Measurements from ENCODE around the gene GSTM4. TPM values are rescaled to one million over a fixed set of nuclear protein-coding genes. Genes with fewer than 3 reads are reported as not detected.
"Not testable (repeated sequence)": the region's sequence is repeated elsewhere in the genome, so short reads cannot be mapped to it uniquely, and the experiment has no call there.

The GSTM4 gene
- polyA plus RNA-seq, 1 experiment = 28.5 TPM

GRCh38 chr1:109687641-109688499 lies 32.0 kb downstream of the GSTM4 start, which contains the start of gene GSTM1:
TSS of gene GSTM1 (plus strand) at chr1:109687817. CDS start at chr1:109687874, 57 bp downstream.
- H3K27me3 ChIP-seq (ENCODE audit: control insufficient read depth, insufficient read depth, low read length) = no peaks in the 10 kb centered on the region
- no peaks in the 10 kb centered on the region for H3K36me3 ChIP-seq (ENCODE audit: control insufficient read depth, insufficient read depth, low read length)
- no peak for DNase-seq (ENCODE audit: low read depth)
- no peak for TF ChIP-seq CTCF (IDR thresholded peaks at IDR 0.05; ENCODE audit: insufficient read depth, low read depth, low read length)
- POLR2A ChIA-PET = no interaction called here
- CTCF ChIA-PET = no interaction called here
- no peak within 1 kb of the TSS for H3K4me3 ChIP-seq (ENCODE audit: low read depth, low read length)

- no peaks in the 10 kb centered on the region for H3K27me3 ChIP-seq (ENCODE audit: control insufficient read depth, insufficient read depth, low read length)
- no peaks in the 10 kb centered on the region for H3K36me3 ChIP-seq (ENCODE audit: control insufficient read depth, insufficient read depth, low read length)
- TF ChIP-seq CTCF (IDR thresholded peaks at IDR 0.05; ENCODE audit: insufficient read depth, low read depth, low read length) = no peak
- H3K4me3 ChIP-seq (ENCODE audit: low read depth, low read length) = no peak overlapping the region
- ChIA-PET CTCF (no interaction called here), POLR2A (no interaction called here)
- DNase-seq (ENCODE audit: low read depth) = no peak
Measured at GRCh38 chr1:109689844-109690405, 34.0 kb downstream of the GSTM4 start.

- Histone ChIP-seq H3K36me3 (ENCODE audit: control insufficient read depth, insufficient read depth, low read length) (no peaks in the 10 kb centered on the region), H3K4me3 (ENCODE audit: low read depth, low read length) (no peak overlapping the region), H3K27me3 (ENCODE audit: control insufficient read depth, insufficient read depth, low read length) (no peaks in the 10 kb centered on the region)
- ChIA-PET POLR2A (no interaction called here), CTCF (no interaction called here)
- TF ChIP-seq CTCF (IDR thresholded peaks at IDR 0.05; ENCODE audit: insufficient read depth, low read depth, low read length) = no peak
- DNase-seq (ENCODE audit: low read depth) = no peak
Measured at GRCh38 chr1:109691759-109692158, 35.9 kb downstream of the GSTM4 start.

GRCh38 chr1:109694400-109694799 lies 38.5 kb downstream of the GSTM4 start:
- POLR2A ChIA-PET, CTCF ChIA-PET: not testable (repeated sequence)

GRCh38 chr1:109695138-109695537 lies 39.2 kb downstream of the GSTM4 start:
- DNase-seq (ENCODE audit: low read depth); H3K36me3 ChIP-seq (ENCODE audit: control insufficient read depth, insufficient read depth, low read length); CTCF ChIA-PET; H3K27me3 ChIP-seq (ENCODE audit: control insufficient read depth, insufficient read depth, low read length); POLR2A ChIA-PET; H3K4me3 ChIP-seq (ENCODE audit: low read depth, low read length): not testable (repeated sequence)

More at GRCh38 chr1:109694400-109694799, 38.5 kb downstream of the GSTM4 start:
- H3K36me3 ChIP-seq (ENCODE audit: control insufficient read depth, insufficient read depth, low read length); H3K4me3 ChIP-seq (ENCODE audit: low read depth, low read length); H3K27me3 ChIP-seq (ENCODE audit: control insufficient read depth, insufficient read depth, low read length); DNase-seq (ENCODE audit: low read depth): not testable (repeated sequence)

- TF ChIP-seq CTCF (IDR thresholded peaks at IDR 0.05; ENCODE audit: insufficient read depth, low read depth, low read length) = no peak
- Histone ChIP-seq H3K4me3 (ENCODE audit: low read depth, low read length) (no peak overlapping the region), H3K27me3 (ENCODE audit: control insufficient read depth, insufficient read depth, low read length) (no peaks in the 10 kb centered on the region), H3K36me3 (ENCODE audit: control insufficient read depth, insufficient read depth, low read length) (no peaks in the 10 kb centered on the region)
- ChIA-PET POLR2A (no interaction called here), CTCF (no interaction called here)
- DNase-seq (ENCODE audit: low read depth) = no peak
Measured at GRCh38 chr1:109697066-109697465, 41.2 kb downstream of the GSTM4 start.

- H3K27me3 ChIP-seq (ENCODE audit: control insufficient read depth, insufficient read depth, low read length); H3K4me3 ChIP-seq (ENCODE audit: low read depth, low read length); H3K36me3 ChIP-seq (ENCODE audit: control insufficient read depth, insufficient read depth, low read length); DNase-seq (ENCODE audit: low read depth); POLR2A ChIA-PET; CTCF ChIA-PET: not testable (repeated sequence)
Measured at GRCh38 chr1:109697861-109698260, 42.0 kb downstream of the GSTM4 start.

GRCh38 chr1:109702940-109703339 lies 47.0 kb downstream of the GSTM4 start:
- H3K36me3 ChIP-seq (ENCODE audit: control insufficient read depth, insufficient read depth, low read length); POLR2A ChIA-PET; H3K4me3 ChIP-seq (ENCODE audit: low read depth, low read length); DNase-seq (ENCODE audit: low read depth); H3K27me3 ChIP-seq (ENCODE audit: control insufficient read depth, insufficient read depth, low read length); CTCF ChIA-PET: not testable (repeated sequence)
